ENCODE results near the gene AGRN. TPM values are rescaled to one million over a fixed set of nuclear protein-coding genes. Genes with fewer than 3 reads are reported as not detected.

The AGRN gene
- total and polyA plus RNA-seq, 8 donors = 3.5 to 459 (median 50.5) TPM

DNA sequence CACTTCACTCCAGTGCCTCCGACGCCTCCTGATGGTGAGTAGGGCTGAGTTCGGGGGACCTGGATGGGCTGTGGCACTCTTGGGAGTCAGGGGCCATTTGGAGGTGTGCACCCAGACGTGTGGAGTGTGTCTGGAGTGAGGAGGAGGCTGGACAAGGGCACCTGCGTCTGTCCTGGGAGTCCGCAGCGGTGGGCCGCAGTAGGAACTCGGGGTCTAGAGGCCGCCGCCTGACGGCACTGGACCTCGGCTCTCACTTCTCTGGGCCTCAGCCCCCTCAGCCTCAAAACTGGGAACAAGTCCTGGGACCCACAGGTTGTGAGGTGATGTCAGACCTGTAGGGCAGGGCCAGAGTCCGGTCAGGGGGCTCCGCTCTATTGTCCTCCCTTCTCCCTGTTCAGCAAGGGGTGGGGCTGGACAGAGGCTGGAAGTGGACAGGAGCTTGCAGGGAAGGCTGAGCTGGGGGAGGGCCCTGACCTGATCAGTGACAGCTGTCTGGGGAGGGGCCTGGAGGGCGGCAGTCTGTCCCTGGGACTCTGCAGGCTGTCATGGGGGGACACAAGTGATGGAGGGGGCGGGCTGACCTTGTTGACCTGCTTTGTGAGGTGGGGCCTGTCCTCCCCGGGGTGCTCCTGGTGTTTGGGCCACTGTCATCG lies 15.5 kb downstream of the AGRN start:
- Histone ChIP-seq H3K36me3 (peaks cover 0 to 23% (median 2%) of the 10 kb centered on the region in 4 donors), H3K27ac (no peak overlapping the region), H3K27me3 (peaks cover 0 to 91% (median 32%) of the 10 kb centered on the region in 3 donors), H3K4me1 (peaks cover 35 to 47% (median 46%) of the 10 kb centered on the region in 4 donors), H3K4me3 (no peak overlapping the region), H3K9me3 (no peaks in the 10 kb centered on the region)
- WGBS, 5 donors = 87 to 95% (median 93%) methylated on average over 13 to 19 of the region's 19 CpGs
- intact Hi-C loops (cut with DNase I; ENCODE audit: low total_unique reads) = no loop called here
- TF ChIP-seq CTCF (IDR thresholded peaks at IDR 0.05) = no peak
- TF ChIP-seq POLR2AphosphoS5 (IDR thresholded peaks at IDR 0.05) = no peak
- TF ChIP-seq POLR2A (IDR thresholded peaks at IDR 0.05) = no peak
- no peak for TF ChIP-seq EP300 (IDR thresholded peaks at IDR 0.05)
- DNase-seq = no peak

GRCh38 chr1:1037366-1038327 lies 17.7 kb downstream of the AGRN start:
- Histone ChIP-seq H3K27ac (no peak overlapping the region), H3K9me3 (no peaks in the 10 kb centered on the region), H3K36me3 (peaks cover 0 to 29% (median 4%) of the 10 kb centered on the region in 4 donors), H3K27me3 (peaks cover 0 to 80% (median 29%) of the 10 kb centered on the region in 3 donors), H3K4me1 (peaks cover 33 to 41% (median 38%) of the 10 kb centered on the region in 4 donors), H3K4me3 (no peak overlapping the region)
- WGBS, 5 donors = 68 to 75% (median 73%) methylated on average over 25 to 30 of the region's 30 CpGs
- TF ChIP-seq POLR2A (IDR thresholded peaks at IDR 0.05) = no peak
- TF ChIP-seq EP300 (IDR thresholded peaks at IDR 0.05) = no peak
- no peak for TF ChIP-seq POLR2AphosphoS5 (IDR thresholded peaks at IDR 0.05)
- TF ChIP-seq CTCF (IDR thresholded peaks at IDR 0.05) = no peak
- peak in 1 of 2 donors; percentile 56 for DNase-seq
- intact Hi-C loops (cut with DNase I; ENCODE audit: low total_unique reads) = no loop called here

- intact Hi-C loops (cut with DNase I; ENCODE audit: low total_unique reads) = no loop called here
- H3K9me3 ChIP-seq = no peaks in the 10 kb centered on the region
- TF ChIP-seq EP300 (IDR thresholded peaks at IDR 0.05) (no peak), POLR2A (IDR thresholded peaks at IDR 0.05) (no peak), POLR2AphosphoS5 (IDR thresholded peaks at IDR 0.05) (no peak), CTCF (IDR thresholded peaks at IDR 0.05) (no peak)
- H3K27me3 ChIP-seq = peaks cover 0 to 69% (median 19%) of the 10 kb centered on the region in 3 donors
- WGBS, 5 donors = 82 to 91% (median 86%) methylated on average over 5 to 6 of the region's 6 CpGs
- H3K4me1 ChIP-seq = peaks cover 24 to 31% (median 28%) of the 10 kb centered on the region in 4 donors
- DNase-seq = no peak
- H3K27ac ChIP-seq = no peak overlapping the region
- H3K36me3 ChIP-seq = peaks cover 0 to 39% (median 13%) of the 10 kb centered on the region in 4 donors
- no peak overlapping the region for H3K4me3 ChIP-seq
Measured at GRCh38 chr1:1038694-1039093, 18.8 kb downstream of the AGRN start.

DNA sequence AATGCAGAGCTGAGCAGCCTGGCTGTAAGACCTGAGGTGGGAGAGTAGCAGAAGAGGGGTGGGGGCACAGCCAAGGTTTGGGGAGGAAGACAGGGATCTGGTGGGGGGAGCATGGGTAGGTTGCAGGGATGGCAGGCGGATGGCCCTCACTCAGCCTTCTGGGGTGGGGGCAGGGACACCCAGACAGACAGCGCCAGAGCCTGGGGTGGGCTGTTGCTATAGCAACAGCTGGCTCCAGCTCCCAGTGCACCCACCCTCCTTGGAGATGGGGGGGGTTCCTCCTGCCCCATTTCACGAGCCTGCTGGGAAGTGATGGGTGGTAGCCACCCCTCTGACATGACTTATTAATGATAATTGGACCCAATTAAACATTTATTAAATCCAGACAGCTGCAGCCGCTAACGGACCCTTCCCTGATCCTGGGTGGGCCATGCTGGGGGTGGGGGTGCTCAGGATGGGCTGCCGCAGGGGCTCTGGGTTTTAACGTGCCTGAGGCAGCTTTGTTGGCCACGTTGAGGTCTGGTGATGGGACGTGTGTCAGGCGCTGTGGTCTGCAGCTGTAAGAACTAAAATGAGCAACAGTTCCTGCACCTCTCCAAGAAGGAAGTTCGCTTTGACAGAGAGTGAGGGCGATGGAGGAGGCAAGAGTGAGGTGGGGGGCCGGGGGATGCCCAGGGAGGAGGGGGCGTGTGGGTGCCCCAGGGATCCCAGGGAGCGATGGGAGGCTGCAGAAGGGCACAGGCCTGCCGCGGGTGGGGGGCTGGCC lies 19.4 kb downstream of the AGRN start:
- peaks cover 0 to 46% (median 19%) of the 10 kb centered on the region in 4 donors for H3K36me3 ChIP-seq
- peak overlapping the region in 1 of 4 donors; percentile 47 for H3K4me3 ChIP-seq
- TF ChIP-seq POLR2A (IDR thresholded peaks at IDR 0.05) = no peak
- no peak for TF ChIP-seq CTCF (IDR thresholded peaks at IDR 0.05)
- no peak for TF ChIP-seq EP300 (IDR thresholded peaks at IDR 0.05)
- no peak for TF ChIP-seq POLR2AphosphoS5 (IDR thresholded peaks at IDR 0.05)
- intact Hi-C loops (cut with DNase I; ENCODE audit: low total_unique reads) = no loop called here
- H3K4me1 ChIP-seq = peaks cover 18 to 24% (median 22%) of the 10 kb centered on the region in 4 donors
- H3K27ac ChIP-seq = no peak overlapping the region
- H3K9me3 ChIP-seq = no peaks in the 10 kb centered on the region
- peaks cover 0 to 63% (median 12%) of the 10 kb centered on the region in 3 donors for H3K27me3 ChIP-seq
- 46 to 64% (median 52%) methylated on average over 15 to 17 of the region's 17 CpGs for WGBS, 5 donors
- DNase-seq = no peak
